Measurements from ENCODE around the gene SEPTIN10.

GRCh38 chr2:109503191-109503590 is 110.6 kb downstream of the SEPTIN10 start:
- TF ChIP-seq YY1 (IDR thresholded peaks at IDR 0.05; ENCODE audit: insufficient read depth, insufficient read length): no peak
- TF ChIP-seq ZNF274 (IDR thresholded peaks at IDR 0.05; ENCODE audit: low read depth, low read length): no peak
- TF ChIP-seq SUZ12 (IDR thresholded peaks at IDR 0.05; ENCODE audit: extremely low read depth, insufficient read depth, insufficient read length): no peak

Measured in NT2/D1 (cell line).